ENCODE measurements around the gene KRTAP2-1.

DNA sequence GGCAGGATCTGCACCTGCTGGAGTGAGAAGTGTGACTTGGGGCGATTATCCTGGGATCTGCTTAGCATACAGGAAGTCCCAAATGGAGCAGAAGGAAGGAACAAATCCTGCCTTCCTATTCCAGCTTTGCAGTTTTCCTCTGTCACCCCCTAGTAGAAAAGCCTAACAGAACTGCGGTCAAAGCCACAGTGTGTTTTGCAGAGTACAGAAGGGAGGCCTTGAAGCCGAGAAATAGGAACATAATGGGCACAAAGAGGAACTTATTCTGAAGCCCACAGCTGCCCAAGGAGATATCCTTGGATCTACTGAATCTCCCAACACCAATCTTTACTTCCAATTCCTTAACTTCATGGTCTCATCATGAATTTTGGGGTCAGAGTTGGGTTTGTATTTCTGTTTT lies 28.6 kb downstream of the KRTAP2-1 start:
- TF ChIP-seq POLR2A (IDR thresholded peaks at IDR 0.05; ENCODE audit: low read depth, low read length) (no peak), TAF1 (IDR thresholded peaks at IDR 0.05; ENCODE audit: borderline replicate concordance, low read depth, low read length) (no peak), POLR2AphosphoS5 (IDR thresholded peaks at IDR 0.05; ENCODE audit: low read depth, low read length) (no peak)

Measured in GM12892 (cell line).